GM12891 (cell line): ENCODE data around the gene ZNF337.
A peak's percentile ranks its signal among the peaks of the same experiment; 100 is the strongest.
"Not testable (repeated sequence)": the region's sequence is repeated elsewhere in the genome, so short reads cannot be mapped to it uniquely, and the experiment has no call there.

Source experiments
- DNase-seq: peaks from one replicate; pipeline ENCODE4 v3.0.0; 2011; ENCODE audit warnings: low spot score; ENCODE audit not compliant: insufficient read length
- FAIRE-seq: peaks from 2 replicates; lab custom pipeline; 2011; peaks lifted over from hg19 to GRCh38; lab: Jason Lieb, UNC
- PAX5 ChIP-seq: IDR thresholded peaks from 2 replicates; pipeline ENCODE4 v1.6.1; 2011; ENCODE audit warnings: low read length, moderate library complexity, mild to moderate bottlenecking; ENCODE audit not compliant: insufficient read depth, severe bottlenecking
- POLR2A ChIP-seq: IDR thresholded peaks from 2 replicates; pipeline ENCODE4 v1.6.1; 2011; ENCODE audit warnings: low read depth, low read length, control low read depth
- POLR2AphosphoS5 ChIP-seq: IDR thresholded peaks from 2 replicates; pipeline ENCODE4 v1.6.1; 2011; ENCODE audit warnings: low read depth, low read length, control low read depth
- POU2F2 ChIP-seq: IDR thresholded peaks from 2 replicates; pipeline ENCODE4 v1.6.1; 2011; ENCODE audit warnings: low read depth, mild to moderate bottlenecking, control low read depth, low read length, moderate library complexity
- SPI1 ChIP-seq: IDR thresholded peaks from 2 replicates; pipeline ENCODE4 v1.6.1; 2011; ENCODE audit warnings: low read depth, low read length, control low read depth
- TAF1 ChIP-seq: IDR thresholded peaks from 2 replicates; pipeline ENCODE4 v1.6.1; 2011; ENCODE audit warnings: low read depth, low read length, control low read depth

Gene ZNF337

GRCh38 chr20:25632940-25633790 is 63.5 kb downstream of the ZNF337 start:
- DNase-seq = no peak
- TF ChIP-seq TAF1 (no peak), POLR2A (no peak), POU2F2 (no peak), POLR2AphosphoS5 (no peak), PAX5 (no peak), SPI1 (no peak)
- FAIRE-seq = no peak

DNA sequence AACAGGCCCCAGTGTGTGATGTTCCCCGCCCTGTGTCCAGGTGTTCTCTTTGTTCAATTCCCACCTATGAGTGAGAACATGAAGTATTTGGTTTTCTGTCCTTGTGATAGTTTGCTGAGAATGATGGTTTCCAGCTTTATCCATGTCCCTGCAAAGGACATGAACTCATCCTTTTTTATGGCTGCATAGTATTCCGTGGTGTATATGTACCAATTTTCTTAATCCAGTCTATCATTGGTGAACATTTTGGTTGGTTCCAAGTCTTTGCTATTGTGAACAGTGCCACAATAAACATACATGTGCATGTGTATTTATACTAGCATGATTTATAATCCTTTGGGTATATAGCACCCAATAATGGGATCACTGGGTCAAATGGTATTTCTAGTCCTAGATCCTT is 66.0 kb downstream of the ZNF337 start:
- not testable (repeated sequence) for DNase-seq, FAIRE-seq

DNA sequence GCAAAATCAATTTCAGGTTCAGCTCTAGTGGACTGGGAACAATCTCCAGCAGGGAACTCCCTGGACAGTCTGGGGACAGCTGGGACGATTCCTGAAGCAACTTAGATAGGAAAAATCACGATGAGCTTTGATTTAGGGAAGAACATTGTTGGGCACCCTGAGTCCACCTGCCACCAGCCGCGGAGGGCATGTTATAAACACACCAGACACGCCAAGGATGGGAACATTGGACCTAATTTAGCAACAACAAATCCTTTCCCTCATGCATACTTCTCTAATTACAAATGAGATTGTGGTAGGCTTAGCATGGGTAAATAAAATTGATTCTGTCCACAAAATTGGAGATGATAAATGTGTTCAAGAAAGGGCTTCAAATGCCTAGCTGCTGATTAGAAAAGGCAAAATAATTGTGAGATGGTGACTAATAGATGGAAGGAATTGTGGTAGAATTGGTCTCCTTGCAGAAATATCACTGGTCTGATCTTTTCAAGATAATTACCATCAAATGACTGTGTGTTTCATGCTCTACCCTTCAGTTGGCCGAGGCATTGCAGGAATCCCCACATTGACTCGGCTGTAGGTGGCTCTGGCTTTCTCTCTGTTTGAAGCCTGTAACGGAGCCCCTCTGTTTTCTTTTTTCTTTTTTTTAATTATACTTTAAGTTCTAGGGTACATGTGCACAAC is 66.7 kb downstream of the ZNF337 start:
- TF ChIP-seq TAF1 (no peak), PAX5 (no peak), POLR2A (no peak)
- DNase-seq (no peak), FAIRE-seq (no peak)

DNA sequence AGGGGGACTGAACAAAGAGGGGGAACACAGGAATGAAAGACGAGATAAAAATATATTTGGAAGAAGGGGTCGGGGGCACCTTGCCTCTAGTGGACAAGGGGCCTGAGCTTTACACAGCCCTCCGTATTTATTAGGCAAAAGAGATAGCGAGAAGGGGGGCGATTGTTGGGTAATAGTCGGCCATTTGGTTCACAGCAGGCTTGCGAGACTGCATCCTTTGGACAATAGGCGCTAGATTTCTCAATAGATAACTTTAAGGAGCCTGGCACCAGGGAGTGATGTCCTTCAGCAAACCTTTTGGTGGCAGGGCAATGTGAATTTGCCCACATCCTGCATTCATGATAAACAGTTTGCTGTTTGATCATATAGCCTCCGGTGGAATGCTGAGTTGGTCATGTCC is 69.9 kb downstream of the ZNF337 start:
- no peak for TF ChIP-seq POU2F2
- TF ChIP-seq POLR2AphosphoS5 = no peak
- no peak for TF ChIP-seq SPI1
- no peak for TF ChIP-seq TAF1
- no peak for TF ChIP-seq PAX5
- TF ChIP-seq POLR2A = no peak
- no peak for FAIRE-seq
- no peak for DNase-seq

GRCh38 chr20:25624500-25624939 is 72.1 kb downstream of the ZNF337 start:
- FAIRE-seq (peak; percentile 56), DNase-seq (no peak)
- TF ChIP-seq POLR2A = no peak
- no peak for TF ChIP-seq PAX5
- TF ChIP-seq TAF1 = no peak
- no peak for TF ChIP-seq POU2F2
- no peak for TF ChIP-seq SPI1
- TF ChIP-seq POLR2AphosphoS5 = no peak
